K562 (cell line): ENCODE measurements around the gene ZFYVE27. TPM values are rescaled to one million over a fixed set of nuclear protein-coding genes. Genes with fewer than 3 reads are reported as not detected.

Source experiments
- ATAC-seq: fragments of 200-7000 bp; cut with Tn5 transposase; 3 replicates; pipeline ENCODE4 v1.9.1; 2020; ENCODE audit warnings: moderate library complexity
- BruUV-seq: library from RNA; stranded (reverse); fragments of 400-500 nt; replicated peaks from 2 replicates; lab custom pipeline; 2021; lab: Mats Ljungman, UMichigan
- CTCF ChIA-PET: fragments of 300-600 bp; formaldehyde crosslinking; extraction: SDS; loops from one replicate; lab custom pipeline; 2021; ENCODE audit warnings: low intra/inter-chr PET ratio; lab: Yijun Ruan, JAX
- POLR2A ChIA-PET: fragments of 300-600, 350-650 bp; sonication (Branson Sonifier 250); formaldehyde crosslinking; extraction: SDS; loops from one replicate; lab custom pipeline; 2021; ENCODE audit warnings: antibody characterized with exemption, inconsistent platforms; lab: Yijun Ruan, JAX
- DNase-seq, 4 experiments: peaks; one replicate each; pipeline versions ENCODE4 v3.0.0 to v3.0.0-alpha.2; 2011 to 2018; ENCODE audit warnings: low spot score in 3 of 4, mixed read lengths in 3 of 4; ENCODE audit errors: extremely low read depth in 1 of 4
- FAIRE-seq: peaks from 2 replicates; lab custom pipeline; 2011; peaks lifted over from hg19 to GRCh38; lab: Jason Lieb, UNC
- H2AFZ ChIP-seq: 2 replicates; pipeline ENCODE4 v1.6.0; 2011; ENCODE audit warnings: low read depth, low read length, control low read depth, inconsistent platforms
- H3K27ac ChIP-seq: fragments of 200-600 bp; 3 replicates; pipeline ENCODE4 v1.8.0; 2011; ENCODE audit warnings: low read depth, mild to moderate bottlenecking, control low read depth, inconsistent platforms, low read length, moderate library complexity, mixed read lengths; ENCODE audit errors: extremely low read depth
- H3K27me3 ChIP-seq, 2 experiments: fragments of 300-600 bp in 1 of 2; 2 replicates in 1 of 2; 3 replicates in 1 of 2; pipeline versions ENCODE4 v1.6.0 to v1.8.0; 2011; ENCODE audit warnings: inconsistent platforms in 2 of 2, low read length in 2 of 2, mild to moderate bottlenecking in 1 of 2, mixed read lengths in 1 of 2, moderate library complexity in 1 of 2; ENCODE audit not compliant: control insufficient read depth in 2 of 2, insufficient read depth in 2 of 2
- H3K36me3 ChIP-seq: fragments of 300-600 bp; 3 replicates; pipeline ENCODE4 v1.8.0; 2011; ENCODE audit warnings: mild to moderate bottlenecking, low read length, inconsistent platforms; ENCODE audit not compliant: control insufficient read depth, insufficient read depth
- H3K4me1 ChIP-seq, 2 experiments: fragments of 200-600 bp in 1 of 2; replicated peaks in 1 of 2; 2 replicates in 1 of 2; 3 replicates in 1 of 2; pipeline versions ENCODE4 v1.5.1 to v1.8.0; 2011; ENCODE audit warnings: inconsistent platforms in 2 of 2, low read length in 2 of 2, mild to moderate bottlenecking in 1 of 2, mixed read lengths in 1 of 2, moderate library complexity in 1 of 2; ENCODE audit not compliant: control insufficient read depth in 2 of 2, insufficient read depth in 2 of 2
- H3K4me2 ChIP-seq: 2 replicates; pipeline ENCODE4 v1.6.1; 2011; ENCODE audit warnings: low read length, control low read depth, inconsistent platforms, mixed read lengths; ENCODE audit not compliant: insufficient read depth
- H3K4me3 ChIP-seq: fragments of 200-600 bp; sonication (generic), shearing (Covaris generic); 2 replicates; pipeline ENCODE4 v1.5.1; 2016; ENCODE audit warnings: control low read depth, inconsistent platforms
- H3K79me2 ChIP-seq: fragments of 200-600 bp; 3 replicates; pipeline ENCODE4 v1.8.0; 2011; ENCODE audit warnings: low read length, inconsistent platforms; ENCODE audit not compliant: control insufficient read depth, insufficient read depth
- H3K9ac ChIP-seq, 2 experiments: 2 replicates each; pipeline versions ENCODE4 v1.6.0 to v1.6.1; 2011; ENCODE audit warnings: low read depth in 2 of 2, low read length in 2 of 2, control low read depth in 1 of 2, inconsistent platforms in 1 of 2, mild to moderate bottlenecking in 1 of 2, mixed read lengths in 1 of 2; ENCODE audit not compliant: insufficient read depth in 1 of 2
- H3K9me1 ChIP-seq: one replicate; pipeline ENCODE4 v1.6.0; 2011; ENCODE audit warnings: inconsistent platforms, mild to moderate bottlenecking, low read length, moderate library complexity; ENCODE audit not compliant: control insufficient read depth, insufficient read depth
- H3K9me3 ChIP-seq: replicated peaks from 2 replicates; pipeline ENCODE4 v1.5.1; 2011; ENCODE audit warnings: low read depth, low read length, inconsistent platforms; ENCODE audit not compliant: control insufficient read depth, insufficient read depth
- H4K20me1 ChIP-seq: replicated peaks from 2 replicates; pipeline ENCODE4 v1.6.1; 2011; ENCODE audit warnings: low read length, inconsistent platforms, mixed read lengths; ENCODE audit not compliant: control insufficient read depth, insufficient read depth
- CLOCK ChIP-seq: fragments of 250-450 bp; sonication (Bioruptor Pico); IDR thresholded peaks from 2 replicates; pipeline ENCODE4 v1.4.0; 2020; ENCODE audit warnings: mild to moderate bottlenecking, moderate library complexity, borderline replicate concordance
- DLX4 ChIP-seq: fragments of 250-450 bp; sonication (Bioruptor Pico); IDR thresholded peaks from 2 replicates; pipeline ENCODE4 v1.6.1; 2021; ENCODE audit warnings: mild to moderate bottlenecking
- E2F1 ChIP-seq: sonication (generic); formaldehyde crosslinking; IDR thresholded peaks from 2 replicates; pipeline ENCODE4 v1.8.1; 2023; ENCODE audit warnings: mild to moderate bottlenecking, missing genetic modification reagents, moderate library complexity
- ELF2 ChIP-seq: fragments of 250-450 bp; sonication (Bioruptor Pico); IDR thresholded peaks from 2 replicates; pipeline ENCODE4 v1.5.0; 2021; ENCODE audit warnings: mild to moderate bottlenecking
- ETV1 ChIP-seq: fragments of 450-650 bp; conservative IDR thresholded peaks from 2 replicates; pipeline ENCODE4 v1.6.1; 2016; ENCODE audit warnings: missing genetic modification characterization, control low read depth, low read depth, missing compliant biosample characterization
- FOXP1 ChIP-seq: sonication (generic); formaldehyde crosslinking; IDR thresholded peaks from 2 replicates; pipeline ENCODE4 v1.8.0; 2022; ENCODE audit warnings: mild to moderate bottlenecking, missing genetic modification reagents
- GATAD2A ChIP-seq: fragments of 450-650 bp; IDR thresholded peaks from 2 replicates; pipeline ENCODE4 v1.6.1; 2017
- GTF2F1 ChIP-seq: IDR thresholded peaks from 2 replicates; pipeline ENCODE4 v1.6.1; 2011; ENCODE audit warnings: low read depth, low read length, improper control_type of control experiment
- ZC3H4 ChIP-seq: sonication (generic); formaldehyde crosslinking; IDR thresholded peaks from 2 replicates; pipeline ENCODE4 v1.9.0; 2021; ENCODE audit warnings: missing genetic modification reagents, borderline replicate concordance
- ZNF134 ChIP-seq: fragments of 250-450 bp; sonication (Bioruptor Pico); conservative IDR thresholded peaks from 2 replicates; pipeline ENCODE4 v1.4.0; 2020
- ZNF165 ChIP-seq: fragments of 250-450 bp; sonication (Bioruptor Pico); IDR thresholded peaks from 2 replicates; pipeline ENCODE4 v1.4.0; 2020; ENCODE audit warnings: borderline replicate concordance
- ZNF707 ChIP-seq: fragments of 250-450 bp; sonication (Bioruptor Pico); conservative IDR thresholded peaks from 2 replicates; pipeline ENCODE4 v1.8.0; 2022; ENCODE audit warnings: inconsistent platforms, mild to moderate bottlenecking, moderate library complexity
- ZNF766 ChIP-seq: fragments of 200-800 bp; sonication (Bioruptor generic); conservative IDR thresholded peaks from 2 replicates; pipeline ENCODE4 v1.6.1; 2016; ENCODE audit warnings: missing genetic modification characterization, missing compliant biosample characterization
- WGBS: fragments of 100-300 bp; shearing (Covaris generic); methylation state at CpG from one replicate; pipeline ENCODE4 v1.1.6; 2016; ENCODE audit warnings: low coverage, mixed read lengths; ENCODE audit not compliant: insufficient coverage; ENCODE audit errors: missing lambda C conversion rate; 5-methylcytosine and 5-hydroxymethylcytosine counted together
- in situ Hi-C: fragments of 300-500 bp; cut with MboI; formaldehyde crosslinking; loops from 4 replicates; pipeline ENCODE4 v1.15.0; 2018; ENCODE audit warnings: inconsistent platforms, mixed read lengths
- intact Hi-C: fragments of 100-400 bp; cut with micrococcal nuclease; formaldehyde crosslinking; loops from 2 replicates; pipeline ENCODE4 v1.14.2; 2022
- polyA plus RNA-seq, 8 experiments: library from polyadenylated mRNA; depleted of rRNA in 4 of 8; stranded (reverse) in 5 of 8; unstranded in 3 of 8; fragments of >200 nt; fragmentation: Nextera tagmentation in 2 of 8; fragmentation: Illumina TruSeq in 1 of 8; extraction: Ambion mirVana in 2 of 8; extraction: Trizol in 1 of 8; gene quantifications; 2 replicates each; pipeline versions ENCODE4 v1.2.1 to v1.2.3, GENCODE V29; 2011 to 2014; ENCODE audit warnings: inconsistent platforms in 1 of 8, missing spikeins in 1 of 8
- total RNA-seq, 7 experiments: library from RNA; depleted of rRNA in 6 of 7; stranded (reverse); fragments of >200 nt in 6 of 7; fragmentation: Illumina TruSeq in 2 of 7; extraction: Trizol in 2 of 7; gene quantifications; 2 replicates each; pipeline versions ENCODE4 v1.2.1 to v1.2.3, GENCODE V29; 2011 to 2021; ENCODE audit warnings: low replicate concordance in 1 of 7

ZFYVE27 gene
- total and polyA plus RNA-seq, 9 of the 15 experiments (the other 6 are each of a cell fraction or from before 2014, with no cell fraction given) = 0.81 to 21.9 (median 15.3) TPM

GRCh38 chr10:97748116-97748515 lies 11.2 kb downstream of the ZFYVE27 start:
- in situ Hi-C loops = no loop called here
- no peaks in the 10 kb centered on the region for H3K9me1 ChIP-seq
- no peak for DNase-seq
- H4K20me1 ChIP-seq = no peaks in the 10 kb centered on the region
- POLR2A ChIA-PET = interaction anchor here (0.5 to 0.6 kb wide), 2 partner anchors 32 to 195 kb away, joined by 3 read pairs; no protein-coding TSS in a partner anchor
- CTCF ChIA-PET = no interaction called here
- TF ChIP-seq CLOCK (CRISPR knock-in tag) (no peak), GATAD2A (no peak), ZNF707 (CRISPR knock-in tag) (no peak), ZNF134 (CRISPR knock-in tag) (no peak), FOXP1 (no peak), ZNF165 (no peak), ETV1 (no peak), E2F1 (CRISPR knock-in tag) (no peak), DLX4 (CRISPR knock-in tag) (no peak), GTF2F1 (no peak), ELF2 (CRISPR knock-in tag) (no peak), ZC3H4 (no peak), ZNF766 (no peak)
- no peak overlapping the region for H2AFZ ChIP-seq
- FAIRE-seq = no peak
- peaks cover 15% of the 10 kb centered on the region; the same call in 2 of the 3 replicates for H3K79me2 ChIP-seq
- intact Hi-C loops = no loop called here
- H3K4me1 ChIP-seq = peaks cover 12 to 17% of the 10 kb centered on the region in 2 experiments
- H3K27me3 ChIP-seq = no peaks in the 10 kb centered on the region
- H3K36me3 ChIP-seq = peaks cover 92% of the 10 kb centered on the region; the same call in 2 of the 3 replicates
- no peak overlapping the region for H3K4me3 ChIP-seq
- peak overlapping the region in 1 of 2 experiments; percentile 58; a peak in 2 of 4 replicates for H3K9ac ChIP-seq
- BruUV-seq = no TSS peak
- 97% methylated on average over 7 of the region's 10 CpGs for WGBS
- no peak overlapping the region for H3K27ac ChIP-seq
- no peaks in the 10 kb centered on the region for H3K9me3 ChIP-seq
- no peak overlapping the region for H3K4me2 ChIP-seq
- ATAC-seq = no peak
